HG03558 (cell line): Measurements from ENCODE around the gene DENND2C.

ENCODE experiments used
- ATAC-seq: cut with Tn5 transposase; IDR thresholded peaks from one replicate; pipeline ENCODE4 v1.9.1; 2021; ENCODE audit warnings: moderate number of reproducible peaks; ENCODE audit not compliant: unreplicated experiment; ENCODE audit errors: extremely low read depth

DENND2C gene

DNA sequence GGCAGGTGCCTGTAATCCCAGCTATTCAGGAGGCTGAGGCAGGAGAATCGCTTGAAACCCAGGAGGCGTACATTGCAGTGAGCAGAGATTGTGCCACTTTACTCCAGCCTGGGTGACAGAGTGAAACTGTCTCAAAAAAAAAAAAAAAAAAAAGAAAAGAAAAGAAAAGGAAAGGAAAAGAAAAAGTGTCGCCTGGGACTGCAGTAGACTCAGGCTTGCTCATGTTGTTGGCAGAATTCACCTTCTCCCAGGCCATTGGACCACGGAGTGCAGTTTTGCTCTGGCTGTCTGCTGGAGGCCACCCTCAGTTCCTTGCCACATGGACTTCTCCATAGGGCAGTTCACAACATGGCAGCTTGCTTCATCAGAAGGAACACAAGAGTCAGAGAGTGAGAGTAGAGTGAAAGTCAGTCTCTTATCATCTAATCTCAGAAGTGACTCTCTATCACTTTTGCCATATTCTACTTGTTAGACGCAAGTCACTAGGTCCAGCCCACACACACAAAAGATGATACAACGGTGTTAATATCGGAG is 117.7 kb downstream of the DENND2C start:
- ATAC-seq = no peak

DNA sequence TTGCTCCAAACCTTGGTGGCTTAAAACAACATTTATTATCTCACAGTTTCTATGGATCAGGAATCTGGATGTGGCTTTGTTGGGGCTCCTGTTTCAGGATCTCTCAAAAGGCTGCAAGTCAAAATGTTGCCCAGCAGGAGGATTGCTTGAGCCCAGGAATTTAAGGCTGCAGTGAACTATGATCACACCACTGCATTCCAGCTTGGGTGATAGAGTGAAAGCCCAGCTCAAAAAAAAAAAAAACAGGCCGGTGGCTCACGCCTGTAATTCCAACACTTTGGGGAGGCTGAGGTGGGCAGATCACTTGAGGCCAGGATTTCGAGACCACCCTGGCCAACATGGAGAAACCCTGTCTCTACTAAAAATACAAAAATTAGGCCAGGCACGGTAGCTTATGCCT is 118.4 kb downstream of the DENND2C start:
- no peak for ATAC-seq

DNA sequence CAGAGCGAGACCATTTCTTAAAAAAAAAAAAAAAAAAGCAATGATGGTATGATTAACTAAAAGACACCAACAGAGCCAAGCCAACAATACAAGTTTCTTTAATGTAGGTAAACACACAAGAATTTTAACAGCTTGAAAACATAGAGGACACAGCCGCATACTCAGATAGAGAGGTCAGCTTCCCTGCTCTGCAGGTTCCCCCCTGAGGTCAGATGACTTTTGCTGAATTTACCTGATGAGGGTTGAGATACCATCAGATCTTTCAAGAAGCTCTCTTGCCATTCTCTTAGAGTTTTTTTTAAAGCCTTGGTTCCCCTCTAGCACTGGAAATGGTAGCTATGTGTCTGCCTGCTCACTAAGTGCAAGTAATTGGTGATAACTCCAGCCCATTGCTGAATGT is 119.5 kb downstream of the DENND2C start:
- no peak for ATAC-seq

DNA sequence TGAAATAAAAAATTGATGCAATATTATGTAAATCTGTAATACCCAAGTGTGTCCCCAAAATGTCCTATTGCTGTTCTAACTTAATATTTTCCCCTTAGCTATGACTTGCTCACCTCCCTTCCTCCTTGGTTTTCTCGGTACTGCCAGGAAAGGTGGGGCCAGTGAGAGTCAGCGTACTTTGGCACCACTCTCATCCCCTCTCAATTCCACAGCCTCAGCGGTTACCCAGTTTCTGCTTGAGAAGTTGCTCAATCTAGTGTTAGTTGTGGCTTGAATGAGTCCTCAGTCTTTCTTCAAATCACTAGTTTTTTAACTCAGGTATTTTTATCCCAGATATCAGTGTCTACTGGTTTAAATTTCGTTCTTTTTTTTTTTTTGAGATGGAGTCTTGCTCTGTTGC is 120.7 kb downstream of the DENND2C start:
- no peak for ATAC-seq

DNA sequence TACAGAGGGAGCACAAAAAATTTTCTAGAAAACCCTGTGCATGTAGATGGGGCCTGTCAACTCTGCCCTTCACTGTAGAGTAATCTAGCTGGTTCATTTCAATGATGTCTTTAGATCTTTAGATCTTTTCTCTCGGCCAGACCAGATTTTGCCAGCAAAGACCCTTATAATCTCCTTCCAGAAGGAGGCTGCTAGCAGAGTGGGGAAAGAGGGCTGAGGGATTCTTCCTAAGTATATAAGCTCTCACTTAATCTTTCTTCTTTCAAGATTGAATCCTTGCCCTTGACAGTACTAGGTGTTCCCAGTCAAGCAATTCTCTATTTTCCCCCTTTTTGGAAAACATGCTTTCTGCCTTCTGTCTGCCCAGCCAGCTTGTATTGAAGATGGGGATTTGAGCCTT is 122.8 kb downstream of the DENND2C start:
- ATAC-seq = no peak

DNA sequence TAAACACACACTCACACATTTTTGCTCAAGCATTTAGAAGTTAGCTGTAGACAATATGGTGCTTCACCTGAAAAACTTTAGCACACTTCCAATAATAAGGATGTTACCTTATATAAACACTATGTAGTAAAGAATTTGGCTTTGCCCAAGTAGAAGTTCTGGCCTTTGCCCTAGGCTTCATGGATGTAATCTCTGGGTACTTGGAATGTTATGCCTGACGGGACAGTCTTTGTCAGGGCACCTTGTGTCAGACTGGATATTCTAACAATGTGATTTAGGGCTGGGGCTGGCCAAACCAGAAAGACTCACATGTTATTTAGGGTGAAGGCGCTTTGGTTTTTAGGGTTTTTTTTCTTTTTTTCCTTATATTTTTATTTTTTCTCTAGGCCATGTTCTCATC is 124.1 kb downstream of the DENND2C start:
- ATAC-seq = no peak

DNA sequence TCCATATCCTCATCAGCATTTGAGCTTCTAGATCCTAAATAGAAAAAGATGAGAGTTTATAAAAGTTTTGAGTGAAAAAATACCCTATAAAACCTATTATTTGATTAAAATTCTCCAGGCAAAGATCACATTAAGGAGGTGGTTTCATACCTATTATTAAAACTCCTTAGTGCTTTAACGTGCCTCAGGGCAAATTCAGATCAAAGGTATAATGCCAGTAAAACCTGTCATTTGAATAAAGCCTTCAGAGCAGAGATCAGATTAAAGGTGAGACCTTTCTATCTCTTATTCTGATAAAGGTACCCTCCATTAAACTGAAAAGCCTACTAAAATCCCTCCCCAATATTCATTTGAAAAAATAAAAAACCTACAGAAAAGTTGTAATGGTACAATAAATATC is 124.5 kb downstream of the DENND2C start:
- ATAC-seq = no peak

DNA sequence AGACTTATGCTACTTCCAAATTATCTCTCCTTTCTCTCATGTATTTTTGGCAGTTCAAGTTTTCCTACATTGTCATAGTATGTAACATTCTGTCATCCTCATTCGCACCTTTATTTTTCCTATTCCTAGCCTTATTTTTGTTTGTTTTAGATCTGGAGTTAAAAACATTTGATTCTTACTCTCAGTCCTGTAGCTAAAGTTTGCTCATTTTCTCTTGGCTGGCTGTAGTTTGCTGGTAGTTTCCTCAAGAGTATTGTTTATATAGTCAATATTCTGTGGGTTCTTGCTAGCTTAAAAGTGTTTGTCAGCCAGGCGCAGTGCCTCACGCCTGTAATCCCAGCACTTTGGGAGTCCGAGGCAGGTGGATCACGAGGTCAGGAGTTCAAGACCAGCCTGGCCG is 129.0 kb downstream of the DENND2C start:
- ATAC-seq = no peak

DNA sequence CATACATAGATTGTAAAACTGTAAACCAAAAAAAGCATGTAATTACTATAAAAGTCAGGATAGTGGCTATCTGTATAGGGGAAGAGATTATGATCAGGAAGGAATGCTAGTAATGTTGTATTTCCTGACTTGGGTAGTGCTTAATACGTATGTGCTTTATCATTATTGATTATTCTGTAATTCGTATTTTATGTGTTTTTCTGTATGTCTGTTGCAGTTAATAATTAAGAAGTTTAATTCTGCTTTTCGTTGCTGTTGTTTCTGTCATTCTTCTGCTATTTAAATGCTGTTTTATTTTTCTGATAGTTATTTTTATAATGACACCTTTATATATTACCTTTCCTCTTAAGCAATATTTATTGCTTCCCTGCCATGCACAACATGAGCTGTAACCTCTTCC is 129.6 kb downstream of the DENND2C start:
- no peak for ATAC-seq

DNA sequence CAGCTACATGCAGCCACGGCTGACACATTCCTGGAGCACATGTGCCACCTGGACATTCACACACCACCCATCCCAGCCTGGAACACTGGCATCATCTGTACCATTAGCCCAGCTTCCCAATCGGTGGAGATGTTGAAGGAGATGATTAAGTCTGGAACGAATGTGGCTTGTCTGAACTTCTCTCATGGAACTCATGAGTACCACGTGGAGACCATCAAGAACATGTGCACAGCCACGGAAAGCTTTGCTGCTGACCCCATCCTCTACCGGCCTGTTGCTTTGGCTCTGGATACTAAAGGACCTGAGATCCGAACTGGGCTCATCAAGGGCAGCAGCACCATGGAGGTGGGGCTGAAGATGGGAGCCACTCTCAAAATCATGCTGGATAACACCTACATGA is 133.8 kb downstream of the DENND2C start:
- ATAC-seq = no peak

DNA sequence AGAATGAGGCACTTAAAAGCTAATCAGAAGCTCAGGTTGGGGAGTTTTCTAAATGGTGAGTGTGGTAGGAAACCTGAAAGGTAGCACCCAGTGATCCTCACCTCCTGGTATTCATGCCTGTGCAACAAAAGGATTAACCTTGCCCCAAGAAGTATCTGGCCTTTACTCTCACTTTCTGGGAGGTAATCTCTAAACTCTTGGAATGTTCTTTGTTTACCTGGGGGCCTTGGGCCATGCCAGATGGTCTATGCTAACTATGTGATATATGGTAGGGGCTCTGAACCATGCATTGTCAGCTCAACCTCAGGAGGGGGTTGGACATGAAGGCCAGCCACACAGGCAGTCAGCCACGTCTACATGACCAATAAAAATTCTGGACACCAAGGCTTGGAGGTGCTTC is 134.4 kb downstream of the DENND2C start:
- no peak for ATAC-seq
